ENCODE results near the gene GRIA4.

The GRIA4 gene

GRCh38 chr11:105821781-105822180 is 211.9 kb downstream of the GRIA4 start:
- TF ChIP-seq GATA2 (IDR thresholded peaks at IDR 0.05; ENCODE audit: low read depth, low read length) (no peak), GATA3 (IDR thresholded peaks at IDR 0.05; ENCODE audit: low read depth, low read length) (no peak)

- peak; percentile 24; the same call in 1 of the 2 replicates for TF ChIP-seq GATA2 (IDR thresholded peaks at IDR 0.05; ENCODE audit: low read depth, low read length)
- TF ChIP-seq GATA3 (IDR thresholded peaks at IDR 0.05; ENCODE audit: low read depth, low read length): peak; percentile 87
These were observed 213.7 kb downstream of the GRIA4 start for GRCh38 chr11:105823495-105824033.

- TF ChIP-seq GATA3 (IDR thresholded peaks at IDR 0.05; ENCODE audit: low read depth, low read length) (peak; percentile 69), GATA2 (IDR thresholded peaks at IDR 0.05; ENCODE audit: low read depth, low read length) (peak; percentile 53)
These were observed 214.7 kb downstream of the GRIA4 start for GRCh38 chr11:105824457-105825013.

GRCh38 chr11:105825141-105825540 is 215.3 kb downstream of the GRIA4 start:
- no peak for TF ChIP-seq GATA2 (IDR thresholded peaks at IDR 0.05; ENCODE audit: low read depth, low read length)
- TF ChIP-seq GATA3 (IDR thresholded peaks at IDR 0.05; ENCODE audit: low read depth, low read length): no peak

- TF ChIP-seq GATA3 (IDR thresholded peaks at IDR 0.05; ENCODE audit: low read depth, low read length): no peak
- no peak for TF ChIP-seq GATA2 (IDR thresholded peaks at IDR 0.05; ENCODE audit: low read depth, low read length)
These were observed 218.0 kb downstream of the GRIA4 start for GRCh38 chr11:105827906-105828305.

GRCh38 chr11:105829084-105829483 is 219.2 kb downstream of the GRIA4 start:
- TF ChIP-seq GATA3 (IDR thresholded peaks at IDR 0.05; ENCODE audit: low read depth, low read length): no peak
- no peak for TF ChIP-seq GATA2 (IDR thresholded peaks at IDR 0.05; ENCODE audit: low read depth, low read length)

GRCh38 chr11:105834461-105834860 is 224.6 kb downstream of the GRIA4 start:
- TF ChIP-seq GATA3 (IDR thresholded peaks at IDR 0.05; ENCODE audit: low read depth, low read length): no peak
- no peak for TF ChIP-seq GATA2 (IDR thresholded peaks at IDR 0.05; ENCODE audit: low read depth, low read length)

GRCh38 chr11:105838668-105839384 is 229.0 kb downstream of the GRIA4 start:
- TF ChIP-seq GATA2 (IDR thresholded peaks at IDR 0.05; ENCODE audit: low read depth, low read length) (no peak), GATA3 (IDR thresholded peaks at IDR 0.05; ENCODE audit: low read depth, low read length) (no peak)

GRCh38 chr11:105840391-105840790 is 230.5 kb downstream of the GRIA4 start:
- TF ChIP-seq GATA2 (IDR thresholded peaks at IDR 0.05; ENCODE audit: low read depth, low read length): no peak
- TF ChIP-seq GATA3 (IDR thresholded peaks at IDR 0.05; ENCODE audit: low read depth, low read length): no peak

- TF ChIP-seq GATA3 (IDR thresholded peaks at IDR 0.05; ENCODE audit: low read depth, low read length) (no peak), GATA2 (IDR thresholded peaks at IDR 0.05; ENCODE audit: low read depth, low read length) (no peak)
These were observed 242.5 kb downstream of the GRIA4 start for GRCh38 chr11:105852403-105852802.

- no peak for TF ChIP-seq GATA3 (IDR thresholded peaks at IDR 0.05; ENCODE audit: low read depth, low read length)
- no peak for TF ChIP-seq GATA2 (IDR thresholded peaks at IDR 0.05; ENCODE audit: low read depth, low read length)
These were observed 244.4 kb downstream of the GRIA4 start for GRCh38 chr11:105854269-105854668.

- no peak for TF ChIP-seq GATA2 (IDR thresholded peaks at IDR 0.05; ENCODE audit: low read depth, low read length)
- no peak for TF ChIP-seq GATA3 (IDR thresholded peaks at IDR 0.05; ENCODE audit: low read depth, low read length)
These were observed 247.1 kb downstream of the GRIA4 start for GRCh38 chr11:105856954-105857353.

GRCh38 chr11:105857728-105858127 is 247.9 kb downstream of the GRIA4 start:
- no peak for TF ChIP-seq GATA3 (IDR thresholded peaks at IDR 0.05; ENCODE audit: low read depth, low read length)
- TF ChIP-seq GATA2 (IDR thresholded peaks at IDR 0.05; ENCODE audit: low read depth, low read length): no peak

GRCh38 chr11:105858841-105859240 is 249.0 kb downstream of the GRIA4 start:
- TF ChIP-seq GATA2 (IDR thresholded peaks at IDR 0.05; ENCODE audit: low read depth, low read length) (no peak), GATA3 (IDR thresholded peaks at IDR 0.05; ENCODE audit: low read depth, low read length) (no peak)

- no peak for TF ChIP-seq GATA2 (IDR thresholded peaks at IDR 0.05; ENCODE audit: low read depth, low read length)
- no peak for TF ChIP-seq GATA3 (IDR thresholded peaks at IDR 0.05; ENCODE audit: low read depth, low read length)
These were observed 250.2 kb downstream of the GRIA4 start for GRCh38 chr11:105860105-105860504.
